Dermis microvascular lymphatic vessel endothelial cell (primary cell): Measurements from ENCODE around the gene WARS2. TPM values are rescaled to one million over a fixed set of nuclear protein-coding genes. Genes with fewer than 3 reads are reported as not detected.
A peak's percentile ranks its signal among the peaks of the same experiment; 100 is the strongest.

ENCODE experiments used
- DNase-seq, 2 donors: peaks; one replicate each; pipeline versions ENCODE4 v3.0.0 to v3.0.0-alpha.2; 2010; ENCODE audit warnings: low read depth in 2 of 2
- total RNA-seq: library from RNA; depleted of rRNA; stranded (reverse); fragments of >200 nt; gene quantifications from 2 replicates; pipeline ENCODE4 v1.2.1, GENCODE V29; 2014

WARS2 gene
- total RNA-seq, 1 donor from 2014 or later = 17.2 TPM

GRCh38 chr1:119000371-119001180 is 139.9 kb downstream of the WARS2 start:
- no peak for DNase-seq

GRCh38 chr1:118999348-119000071 is 140.9 kb downstream of the WARS2 start:
- no peak for DNase-seq

GRCh38 chr1:118998171-118998570 is 142.3 kb downstream of the WARS2 start:
- DNase-seq = no peak

DNA sequence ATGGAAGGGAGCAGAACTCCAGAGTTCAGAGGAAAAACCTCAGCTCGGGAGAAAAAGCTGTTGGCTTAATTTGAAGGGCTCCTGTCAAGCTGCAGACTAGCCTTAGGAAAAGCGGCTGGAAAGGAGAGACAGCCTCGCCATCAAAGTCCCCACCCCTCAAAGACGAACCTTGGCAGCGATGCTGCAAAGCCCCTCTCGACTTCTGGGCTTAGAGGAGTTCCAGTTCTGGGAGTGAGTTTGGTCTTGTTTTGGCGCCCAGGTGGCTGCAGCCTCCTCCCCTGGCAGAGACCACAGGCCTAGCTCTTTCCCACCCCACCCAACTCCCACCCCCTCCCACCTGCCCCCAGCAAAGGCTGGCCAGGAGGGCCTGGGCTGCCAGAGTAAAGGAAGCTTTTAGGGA is 143.2 kb downstream of the WARS2 start:
- no peak for DNase-seq

GRCh38 chr1:118995312-118996016 is 145.0 kb downstream of the WARS2 start:
- no peak for DNase-seq

- no peak for DNase-seq
These were observed 146.8 kb downstream of the WARS2 start for GRCh38 chr1:118993700-118994026.

GRCh38 chr1:118992868-118993699 is 147.4 kb downstream of the WARS2 start:
- no peak for DNase-seq

DNA sequence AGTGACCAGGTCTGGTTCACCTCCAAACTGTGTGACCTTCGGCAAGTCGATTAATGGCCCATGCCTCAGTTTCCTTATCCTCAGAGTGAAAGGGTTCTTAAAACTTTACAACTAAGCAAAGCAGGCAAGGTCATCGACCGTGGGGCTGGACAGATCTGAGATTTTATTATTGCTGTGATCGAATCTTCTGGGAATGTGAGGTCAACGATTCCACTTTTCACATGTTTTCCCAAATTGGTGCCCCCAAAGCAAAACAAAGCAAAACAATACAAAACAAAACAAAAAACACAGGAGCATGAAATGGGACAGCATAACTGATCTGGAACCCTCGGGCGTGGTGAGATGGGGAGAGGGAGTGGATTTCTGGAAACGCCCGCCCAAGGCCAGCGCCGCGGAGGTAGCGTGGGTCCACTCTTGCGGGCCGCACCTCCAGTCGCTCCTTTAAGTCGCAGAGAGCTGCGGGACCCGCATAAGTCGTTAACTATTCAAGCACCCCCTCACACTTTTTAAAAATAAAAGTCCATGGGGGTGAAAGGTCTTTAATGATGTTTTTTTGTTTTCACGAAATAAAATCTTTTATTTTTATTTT is 148.1 kb downstream of the WARS2 start:
- no peak for DNase-seq

DNA sequence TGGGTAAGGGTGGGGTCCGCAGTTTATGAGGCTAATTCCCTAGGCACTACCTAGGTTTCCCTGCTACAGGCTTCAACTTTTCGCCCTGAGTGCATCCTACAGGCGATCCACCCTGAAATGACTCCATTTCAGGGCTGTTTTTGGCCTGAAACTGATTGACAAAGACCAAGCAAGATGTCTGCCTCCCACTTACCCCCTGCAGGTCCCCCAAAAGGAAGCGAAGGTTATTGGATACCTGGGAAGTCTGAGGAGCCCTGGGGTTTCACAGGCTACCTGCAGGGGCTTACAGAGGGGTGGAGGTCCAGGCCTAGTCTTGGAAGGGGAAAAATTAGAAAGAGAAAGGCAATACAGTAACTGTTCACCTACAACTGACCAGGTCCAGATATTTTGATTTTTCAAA is 149.0 kb downstream of the WARS2 start:
- DNase-seq = no peak

GRCh38 chr1:118990513-118991152 is 149.8 kb downstream of the WARS2 start:
- DNase-seq = no peak

GRCh38 chr1:118989878-118990378 is 150.5 kb downstream of the WARS2 start:
- DNase-seq = peak in 1 of 2 donors; percentile 35

DNA sequence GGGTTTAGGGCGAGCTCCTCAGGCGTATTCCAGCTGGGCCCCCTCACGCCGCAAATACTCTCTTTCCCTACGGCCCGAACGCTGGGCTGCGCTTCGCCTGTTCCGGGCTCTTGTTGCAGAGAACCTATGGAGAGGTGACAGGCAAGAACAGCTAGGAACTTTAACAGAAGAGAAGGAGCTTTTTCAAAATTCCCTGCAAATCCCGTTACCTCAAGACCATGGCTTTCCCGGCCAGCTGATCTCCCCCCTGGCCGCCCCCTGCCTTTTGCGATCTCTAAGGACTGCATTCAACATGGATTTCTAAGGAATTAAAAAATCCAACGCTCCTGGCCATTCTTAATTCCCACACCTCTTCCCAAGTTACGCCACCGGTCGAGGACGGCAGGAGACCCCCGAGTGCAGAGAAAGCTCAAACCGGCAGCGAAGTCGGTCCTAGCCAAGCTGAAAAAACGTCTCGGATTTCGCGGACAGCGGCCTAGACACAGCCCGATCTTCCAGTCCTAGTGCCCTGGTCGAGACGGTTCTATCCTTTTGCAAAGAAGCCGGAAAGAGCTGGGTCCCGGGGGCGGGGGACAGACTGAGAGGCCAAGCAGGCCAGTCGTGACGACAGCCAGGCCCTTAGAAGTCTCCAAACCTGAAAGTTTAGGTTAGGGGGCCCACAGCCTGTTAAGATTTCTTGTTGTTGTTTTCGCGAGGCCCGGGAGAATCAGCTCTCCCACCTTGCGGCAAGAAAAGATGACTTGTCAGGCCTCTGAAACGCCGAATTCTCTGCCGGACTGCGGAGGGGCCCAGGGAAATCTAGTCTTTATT is 151.2 kb downstream of the WARS2 start:
- DNase-seq = no peak

GRCh38 chr1:118988186-118989005 is 152.1 kb downstream of the WARS2 start, which contains the start of gene TBX15:
Gene TBX15 (minus strand): TSS chr1:118988343. CDS start chr1:118987795, 548 bp downstream.
- no peak for DNase-seq

GRCh38 chr1:118987468-118988185 is 152.8 kb downstream of the WARS2 start:
- DNase-seq = no peak

- no peak for DNase-seq
These were observed 153.6 kb downstream of the WARS2 start for GRCh38 chr1:118986555-118987467.

DNA sequence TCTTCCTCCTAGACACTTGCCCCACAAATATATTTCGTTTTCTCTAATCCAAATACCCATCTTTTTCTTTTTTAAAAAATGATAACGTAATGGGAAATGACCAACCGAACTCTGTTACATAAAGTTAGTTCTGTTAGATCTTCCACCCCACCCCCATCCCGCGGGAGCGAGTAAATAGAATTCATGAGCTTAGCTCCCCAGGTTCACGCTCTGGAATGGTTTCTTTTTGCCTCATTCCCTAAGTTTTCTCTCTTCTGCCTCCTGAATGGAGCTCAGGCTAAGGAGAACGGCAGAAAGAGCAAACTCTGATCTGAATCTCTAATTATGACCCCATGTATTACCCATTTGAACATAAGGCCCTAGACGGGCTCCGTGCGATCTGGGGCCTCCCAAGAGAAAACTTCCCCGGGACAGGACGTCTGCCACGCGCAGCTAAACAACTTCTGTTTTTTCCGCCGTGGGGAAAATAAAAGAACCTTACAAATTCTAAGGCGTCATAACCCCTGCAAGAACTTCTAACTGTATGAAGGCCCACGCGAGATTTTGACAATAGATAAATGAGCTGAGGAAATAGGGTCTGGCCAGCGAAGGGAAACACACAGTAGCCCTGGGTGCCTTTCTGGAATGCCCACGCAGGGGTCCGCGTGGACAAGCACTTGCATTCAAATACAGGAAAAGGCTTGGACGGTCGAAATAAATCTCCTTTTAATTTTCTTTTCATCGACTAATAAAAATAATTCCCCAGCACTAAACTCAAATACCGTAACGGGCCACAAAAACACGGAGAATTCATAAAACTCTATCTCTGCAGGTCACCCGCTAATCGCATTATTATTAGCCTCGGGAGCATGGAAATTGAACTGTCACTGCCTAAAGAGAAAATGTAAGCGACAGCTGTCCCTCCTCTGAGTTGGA is 154.6 kb downstream of the WARS2 start:
- no peak for DNase-seq
